Measurements from ENCODE around the gene GRAMD1B. TPM values are rescaled to one million over a fixed set of nuclear protein-coding genes. Genes with fewer than 3 reads are reported as not detected.

GRAMD1B gene
- total RNA-seq, 4 donors from 2014 or later = 31.4 to 152 (median 123) TPM

DNA sequence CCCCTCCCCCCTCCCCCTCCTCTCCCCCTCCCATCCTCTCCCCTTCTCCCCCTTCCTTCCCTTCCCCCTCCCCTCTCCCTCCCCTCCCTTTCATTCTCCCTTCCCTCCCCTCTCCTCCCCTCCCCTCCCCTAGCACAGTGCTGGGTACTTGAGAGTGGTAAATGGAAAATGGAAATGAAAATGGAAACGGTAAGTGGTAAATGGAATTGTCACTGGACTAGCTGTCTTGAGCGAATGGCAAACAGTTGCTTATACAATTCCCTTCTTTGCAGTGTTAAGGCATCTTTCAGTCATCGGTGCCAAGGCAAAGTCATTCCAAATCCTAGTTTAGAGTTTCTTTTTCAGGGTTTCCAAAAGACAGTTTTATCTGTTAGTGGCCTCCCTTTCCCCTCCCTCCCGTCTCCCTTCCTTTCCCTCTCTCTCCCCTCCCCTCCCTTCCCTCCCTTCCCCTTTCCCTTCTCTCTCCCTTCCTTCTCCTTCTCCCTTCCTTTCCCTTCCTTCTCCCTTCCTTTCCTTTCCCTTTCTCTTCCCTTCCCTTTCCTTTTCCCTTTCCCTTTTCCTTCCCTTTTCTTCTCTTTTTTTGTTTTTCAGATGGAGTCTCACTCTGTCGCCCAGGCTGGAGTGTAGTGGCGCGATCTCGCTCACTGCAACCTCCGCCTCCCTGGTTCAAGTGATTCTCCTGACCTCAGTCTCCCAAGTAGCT, 47.3 kb downstream of the GRAMD1B start:
- no peak overlapping the region for H3K4me3 ChIP-seq
- H3K9me3 ChIP-seq = no peaks in the 10 kb centered on the region
- no peaks in the 10 kb centered on the region for H3K27me3 ChIP-seq
- H3K36me3 ChIP-seq = peaks cover 0 to 8% (median 0%) of the 10 kb centered on the region in 3 donors
- TF ChIP-seq, protein P1, sequence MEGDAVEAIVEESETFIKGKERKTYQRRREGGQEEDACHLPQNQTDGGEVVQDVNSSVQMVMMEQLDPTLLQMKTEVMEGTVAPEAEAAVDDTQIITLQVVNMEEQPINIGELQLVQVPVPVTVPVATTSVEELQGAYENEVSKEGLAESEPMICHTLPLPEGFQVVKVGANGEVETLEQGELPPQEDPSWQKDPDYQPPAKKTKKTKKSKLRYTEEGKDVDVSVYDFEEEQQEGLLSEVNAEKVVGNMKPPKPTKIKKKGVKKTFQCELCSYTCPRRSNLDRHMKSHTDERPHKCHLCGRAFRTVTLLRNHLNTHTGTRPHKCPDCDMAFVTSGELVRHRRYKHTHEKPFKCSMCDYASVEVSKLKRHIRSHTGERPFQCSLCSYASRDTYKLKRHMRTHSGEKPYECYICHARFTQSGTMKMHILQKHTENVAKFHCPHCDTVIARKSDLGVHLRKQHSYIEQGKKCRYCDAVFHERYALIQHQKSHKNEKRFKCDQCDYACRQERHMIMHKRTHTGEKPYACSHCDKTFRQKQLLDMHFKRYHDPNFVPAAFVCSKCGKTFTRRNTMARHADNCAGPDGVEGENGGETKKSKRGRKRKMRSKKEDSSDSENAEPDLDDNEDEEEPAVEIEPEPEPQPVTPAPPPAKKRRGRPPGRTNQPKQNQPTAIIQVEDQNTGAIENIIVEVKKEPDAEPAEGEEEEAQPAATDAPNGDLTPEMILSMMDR (IDR thresholded peaks at IDR 0.05) = no peak
- no peak for TF ChIP-seq POLR2A (IDR thresholded peaks at IDR 0.05)
- DNase-seq = no peak
- no peaks in the 10 kb centered on the region for H3K4me1 ChIP-seq
- no peak overlapping the region for H3K27ac ChIP-seq

DNA sequence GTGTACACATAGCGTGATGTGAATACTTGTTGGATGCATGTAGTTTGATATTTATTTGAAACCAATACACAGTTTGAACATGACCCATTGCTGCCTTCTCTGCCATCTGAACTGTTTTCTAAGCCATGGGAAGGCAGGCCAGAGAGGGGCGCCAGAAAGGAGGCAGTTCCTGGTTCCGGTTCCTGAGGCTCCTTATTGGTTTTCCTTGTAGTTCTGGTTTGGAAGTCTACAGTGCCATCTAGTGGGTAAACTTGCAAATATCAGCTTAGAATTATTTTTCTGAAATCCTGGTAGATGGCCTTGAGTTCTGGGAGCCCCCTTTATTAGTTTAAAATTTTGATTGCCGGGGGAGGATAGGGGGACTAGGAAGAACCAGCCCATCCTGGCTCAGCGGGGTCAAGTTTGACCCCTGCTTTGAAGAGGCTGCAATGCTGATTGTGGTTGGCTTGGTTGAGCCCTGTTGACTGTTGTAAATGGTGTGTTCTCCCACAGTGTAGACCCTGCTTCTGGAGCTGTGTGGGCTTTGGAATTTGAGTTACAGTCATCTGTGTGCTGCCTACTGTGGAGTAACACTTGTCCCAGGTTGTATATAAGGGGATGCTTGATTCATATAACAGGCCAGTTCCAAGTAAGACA, 48.4 kb downstream of the GRAMD1B start:
- Histone ChIP-seq H3K9me3 (no peaks in the 10 kb centered on the region), H3K4me3 (no peak overlapping the region), H3K4me1 (no peaks in the 10 kb centered on the region), H3K27ac (no peak overlapping the region), H3K27me3 (no peaks in the 10 kb centered on the region), H3K36me3 (peaks cover 0 to 10% (median 0%) of the 10 kb centered on the region in 3 donors)
- TF ChIP-seq, protein P1 (IDR thresholded peaks at IDR 0.05) = peak; percentile 15 to 84 (median 76)
- TF ChIP-seq POLR2A (IDR thresholded peaks at IDR 0.05) = no peak
- peak in 1 of 3 donors; percentile 58 for DNase-seq

DNA sequence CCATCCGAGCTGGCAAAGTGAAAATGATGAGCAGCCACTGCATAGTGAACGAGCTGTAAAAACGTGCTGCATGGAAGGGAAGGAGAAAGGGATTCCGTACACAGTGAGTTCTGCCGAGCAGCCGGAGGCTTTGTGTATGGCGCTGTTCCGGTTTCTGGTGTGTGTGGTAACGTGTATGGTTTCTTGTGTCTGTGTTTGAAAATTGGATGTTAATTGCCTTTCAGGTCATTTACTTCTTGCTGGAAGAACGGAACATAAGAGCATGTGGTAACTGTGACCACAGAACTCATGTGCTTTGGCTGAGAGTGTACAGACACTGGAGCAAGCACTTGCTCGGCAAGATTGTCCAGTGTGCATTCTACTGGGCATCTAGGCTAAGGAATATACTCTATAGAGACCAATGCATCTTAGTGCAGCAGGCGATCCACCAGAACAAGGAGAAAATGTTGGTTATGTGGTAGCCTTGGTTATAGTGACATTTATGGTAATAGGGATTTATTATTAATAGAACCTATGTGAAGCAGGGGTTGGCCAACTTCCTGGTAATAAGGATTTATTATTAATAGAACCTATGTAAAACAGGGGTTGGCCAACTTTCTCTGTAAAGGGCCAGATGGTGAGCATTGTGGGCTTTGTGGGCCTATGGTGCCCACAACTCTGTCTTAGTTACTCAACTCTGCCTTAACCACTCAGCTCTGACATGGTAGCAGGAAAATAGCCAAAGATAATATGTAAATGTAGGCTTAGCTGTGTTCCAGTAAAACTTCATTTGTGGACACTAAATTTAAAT, 49.2 kb downstream of the GRAMD1B start:
- H3K27me3 ChIP-seq = no peaks in the 10 kb centered on the region
- DNase-seq = no peak
- no peaks in the 10 kb centered on the region for H3K9me3 ChIP-seq
- TF ChIP-seq, protein P1 (IDR thresholded peaks at IDR 0.05) = no peak
- TF ChIP-seq POLR2A (IDR thresholded peaks at IDR 0.05) = no peak
- H3K27ac ChIP-seq = no peak overlapping the region
- peaks cover 0 to 11% (median 0%) of the 10 kb centered on the region in 3 donors for H3K36me3 ChIP-seq
- H3K4me3 ChIP-seq = peak overlapping the region in 1 of 4 donors; percentile 14
- H3K4me1 ChIP-seq = no peaks in the 10 kb centered on the region

DNA sequence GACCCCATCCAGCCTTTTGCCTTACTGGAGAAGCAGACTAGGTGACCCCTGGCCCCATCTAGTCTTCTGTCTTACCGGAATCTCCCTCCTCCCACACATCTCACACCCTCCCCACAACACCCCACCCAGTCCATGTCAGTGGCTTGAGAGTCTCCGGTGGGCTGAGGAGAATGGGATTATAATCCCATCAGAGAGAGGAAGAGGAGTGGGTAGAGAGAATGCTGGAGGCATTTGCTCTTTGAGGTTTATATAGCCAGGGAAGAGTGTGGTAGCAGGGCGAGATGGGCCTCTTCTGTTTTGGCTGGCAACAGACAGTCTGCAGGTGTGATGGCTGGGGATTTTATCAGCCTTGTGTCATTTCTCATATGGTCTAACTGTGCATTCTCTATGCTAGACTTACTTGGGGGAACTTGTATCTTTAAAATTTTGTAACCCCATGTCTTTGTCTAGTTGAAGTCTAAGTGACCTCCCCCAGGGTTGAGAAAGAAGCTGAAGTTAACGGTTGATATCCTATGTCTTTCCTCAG, 50.3 kb downstream of the GRAMD1B start:
- H3K9me3 ChIP-seq = no peaks in the 10 kb centered on the region
- no peak for TF ChIP-seq POLR2A (IDR thresholded peaks at IDR 0.05)
- TF ChIP-seq, protein P1 (IDR thresholded peaks at IDR 0.05) = no peak
- no peak overlapping the region for H3K27ac ChIP-seq
- H3K27me3 ChIP-seq = no peaks in the 10 kb centered on the region
- no peak for DNase-seq
- no peaks in the 10 kb centered on the region for H3K4me1 ChIP-seq
- peaks cover 0 to 11% (median 0%) of the 10 kb centered on the region in 3 donors for H3K36me3 ChIP-seq
- H3K4me3 ChIP-seq = no peak overlapping the region

DNA sequence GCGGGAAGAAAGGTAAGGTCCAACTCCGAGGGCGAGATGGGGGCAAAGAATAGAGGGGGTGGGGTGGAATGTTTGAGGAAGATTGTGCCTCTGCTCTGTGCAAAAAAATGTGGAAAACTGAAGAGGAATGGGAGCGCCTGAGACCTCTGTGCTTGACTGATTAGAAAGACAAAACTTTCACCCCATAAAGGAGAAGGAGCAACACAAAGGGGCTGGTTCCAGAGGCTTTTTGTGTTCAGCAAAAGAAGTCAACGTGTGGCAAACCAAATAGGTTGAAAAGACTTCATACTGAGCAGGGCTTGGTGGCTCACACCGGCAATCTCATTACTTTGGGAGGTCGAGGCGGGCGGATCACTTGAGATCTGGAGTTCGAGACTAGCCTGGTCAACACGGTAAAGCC, 50.8 kb downstream of the GRAMD1B start:
- H3K27me3 ChIP-seq = no peaks in the 10 kb centered on the region
- peaks cover 0 to 11% (median 0%) of the 10 kb centered on the region in 3 donors for H3K36me3 ChIP-seq
- no peaks in the 10 kb centered on the region for H3K9me3 ChIP-seq
- H3K4me1 ChIP-seq = no peaks in the 10 kb centered on the region
- TF ChIP-seq, protein P1 (IDR thresholded peaks at IDR 0.05) = no peak
- no peak for TF ChIP-seq POLR2A (IDR thresholded peaks at IDR 0.05)
- H3K4me3 ChIP-seq = no peak overlapping the region
- DNase-seq = no peak
- no peak overlapping the region for H3K27ac ChIP-seq
